HCT116 (cell line): Measurements from ENCODE around the gene CDHR5. TPM values are rescaled to one million over a fixed set of nuclear protein-coding genes. Genes with fewer than 3 reads are reported as not detected.

ENCODE experiments used
- ATAC-seq: fragments of 200-7000 bp; cut with Tn5 transposase; 2 replicates; pipeline ENCODE4 v1.9.1; 2020; ENCODE audit warnings: mild to moderate bottlenecking, moderate library complexity
- BruUV-seq: library from RNA; stranded (reverse); fragments of 400-500 nt; replicated peaks from 2 replicates; lab custom pipeline; 2021; lab: Mats Ljungman, UMichigan
- CTCF ChIA-PET: fragments of 300-600 bp; sonication (Branson Sonifier 250); formaldehyde crosslinking; loops from one replicate; lab custom pipeline; 2021; ENCODE audit warnings: antibody characterized with exemption; lab: Charles Lee
- POLR2A ChIA-PET: fragments of 300-600, 350-600 bp; sonication (Branson Sonifier 250); formaldehyde crosslinking; loops from one replicate; lab custom pipeline; 2021; ENCODE audit warnings: antibody characterized with exemption; lab: Charles Lee
- RAD21 ChIA-PET, 2 experiments: fragments of 300-600 bp; sonication (Branson Sonifier 250); formaldehyde crosslinking; loops; one replicate each; lab custom pipeline; 2023; ENCODE audit warnings: low total read pairs in 2 of 2; ENCODE audit not compliant: uncharacterized antibody in 2 of 2, unreplicated experiment in 2 of 2, low non-redundant PET in 1 of 2; lab: Charles Lee
- DNase-seq: peaks from one replicate; pipeline ENCODE4 v3.0.0-alpha.2; 2010; ENCODE audit warnings: low read depth, low spot score
- H2AFZ ChIP-seq: fragments of 200-600 bp; shearing (Covaris generic), sonication (generic); 2 replicates; pipeline ENCODE4 v1.6.1; 2017; ENCODE audit warnings: low read depth, mixed run types, mixed read lengths, antibody characterized with exemption, low read length; ENCODE audit not compliant: poor library complexity, severe bottlenecking
- H3K27ac ChIP-seq: 2 replicates; pipeline ENCODE4 v1.5.1; 2012; ENCODE audit warnings: low read depth, low read length
- H3K27me3 ChIP-seq: fragments of 200-600 bp; sonication (generic); 2 replicates; pipeline ENCODE4 v1.6.1; 2016; ENCODE audit warnings: mixed run types, low read length, mixed read lengths; ENCODE audit not compliant: insufficient read depth
- H3K36me3 ChIP-seq, 2 experiments: fragments of 200-500 bp in 1 of 2; fragments of 200-600 bp in 1 of 2; sonication (Bioruptor generic) in 1 of 2; sonication (generic) in 1 of 2; 2 replicates each; pipeline versions ENCODE4 v1.5.1 to v1.6.1; 2014 to 2016; ENCODE audit warnings: low read length in 2 of 2, inconsistent platforms in 1 of 2, mixed read lengths in 1 of 2, mixed run types in 1 of 2; ENCODE audit not compliant: insufficient read depth in 2 of 2, control insufficient read depth in 1 of 2
- H3K4me1 ChIP-seq, 2 experiments: fragments of 200-600 bp in 1 of 2; sonication (generic) in 1 of 2; 2 replicates each; pipeline versions ENCODE4 v1.5.1 to v1.6.1; 2012 to 2017; ENCODE audit warnings: low read length in 2 of 2, inconsistent platforms in 1 of 2, mild to moderate bottlenecking in 1 of 2, mixed read lengths in 1 of 2, mixed run types in 1 of 2, moderate library complexity in 1 of 2; ENCODE audit not compliant: insufficient read depth in 2 of 2, control insufficient read depth in 1 of 2
- H3K4me2 ChIP-seq: fragments of 200-600 bp; sonication (generic); 2 replicates; pipeline ENCODE4 v1.6.1; 2017; ENCODE audit warnings: mixed run types, low read length, mixed read lengths
- H3K4me3 ChIP-seq, 2 experiments: fragments of 200-600 bp in 1 of 2; sonication (generic) in 1 of 2; replicated peaks in 1 of 2; 2 replicates each; pipeline ENCODE4 v1.5.1; 2011 to 2016; ENCODE audit warnings: low read length in 2 of 2, control low read depth in 1 of 2, low read depth in 1 of 2, mild to moderate bottlenecking in 1 of 2, mixed read lengths in 1 of 2, mixed run types in 1 of 2
- H3K79me2 ChIP-seq: fragments of 200-600 bp; sonication (generic); 2 replicates; pipeline ENCODE4 v1.6.1; 2017; ENCODE audit warnings: mild to moderate bottlenecking, mixed run types, low read length, moderate library complexity, mixed read lengths; ENCODE audit not compliant: insufficient read depth
- H3K9ac ChIP-seq: fragments of 200-600 bp; sonication (generic); 2 replicates; pipeline ENCODE4 v1.6.1; 2016; ENCODE audit warnings: low read length, mixed read lengths
- H3K9me2 ChIP-seq: fragments of 200-600 bp; sonication (generic), shearing (Covaris generic); 2 replicates; pipeline ENCODE4 v1.6.1; 2017; ENCODE audit warnings: mixed run types, mild to moderate bottlenecking, moderate library complexity; ENCODE audit not compliant: insufficient read depth
- H3K9me3 ChIP-seq, 2 experiments: fragments of 200-500 bp in 1 of 2; fragments of 200-600 bp in 1 of 2; sonication (Bioruptor generic) in 1 of 2; sonication (generic) in 1 of 2; 2 replicates each; pipeline ENCODE4 v1.6.1; 2014 to 2017; ENCODE audit warnings: low read length in 2 of 2, mixed read lengths in 2 of 2, inconsistent platforms in 1 of 2, low read depth in 1 of 2, mild to moderate bottlenecking in 1 of 2, mixed run types in 1 of 2, moderate library complexity in 1 of 2; ENCODE audit not compliant: control insufficient read depth in 1 of 2, insufficient read depth in 1 of 2
- H4K20me1 ChIP-seq: fragments of 200-600 bp; sonication (generic), shearing (Covaris generic); 2 replicates; pipeline ENCODE4 v1.6.1; 2017; ENCODE audit warnings: mixed run types, mild to moderate bottlenecking, moderate library complexity; ENCODE audit not compliant: insufficient read depth
- CBX3 ChIP-seq: IDR thresholded peaks from 2 replicates; pipeline ENCODE4 v1.6.1; 2012; ENCODE audit warnings: low read depth
- CEBPB ChIP-seq: IDR thresholded peaks from 2 replicates; pipeline ENCODE4 v1.6.1; 2012; ENCODE audit warnings: low read depth
- EGR1 ChIP-seq: IDR thresholded peaks from 2 replicates; pipeline ENCODE4 v1.6.1; 2012; ENCODE audit warnings: low read depth
- ELF1 ChIP-seq: IDR thresholded peaks from 2 replicates; pipeline ENCODE4 v1.6.1; 2012; ENCODE audit warnings: low read depth, borderline replicate concordance
- EZH2 ChIP-seq: fragments of 200-600 bp; sonication (generic); IDR thresholded peaks from 2 replicates; pipeline ENCODE4 v1.6.1; 2017; ENCODE audit warnings: antibody characterized with exemption, mixed run types
- EZH2phosphoT487 ChIP-seq: fragments of 200-600 bp; IDR thresholded peaks from 2 replicates; pipeline ENCODE4 v1.6.1; 2018; ENCODE audit warnings: antibody characterized with exemption, borderline replicate concordance
- FOSL1 ChIP-seq: IDR thresholded peaks from 2 replicates; pipeline ENCODE4 v1.6.1; 2012; ENCODE audit warnings: low read depth
- JUND ChIP-seq: IDR thresholded peaks from 2 replicates; pipeline ENCODE4 v1.6.1; 2012
- POLR2A ChIP-seq: IDR thresholded peaks from 2 replicates; pipeline ENCODE4 v1.7.0; 2011; ENCODE audit warnings: borderline replicate concordance; ENCODE audit not compliant: insufficient read depth, insufficient read length; ENCODE audit errors: extremely low read depth
- POLR2AphosphoS5 ChIP-seq: IDR thresholded peaks from 2 replicates; pipeline ENCODE4 v1.6.1; 2011; ENCODE audit warnings: mild to moderate bottlenecking, low read depth, low read length, moderate library complexity
- RAD21 ChIP-seq: IDR thresholded peaks from 2 replicates; pipeline ENCODE4 v1.6.1; 2012; ENCODE audit warnings: low read depth, mild to moderate bottlenecking
- SIN3A ChIP-seq: IDR thresholded peaks from 2 replicates; pipeline ENCODE4 v1.6.1; 2012; ENCODE audit warnings: low read depth
- SP1 ChIP-seq: IDR thresholded peaks from 2 replicates; pipeline ENCODE4 v1.6.1; 2012; ENCODE audit warnings: low read depth
- TCF7L2 ChIP-seq: IDR thresholded peaks from 2 replicates; pipeline ENCODE4 v1.7.0; 2011; ENCODE audit warnings: borderline replicate concordance, inconsistent platforms; ENCODE audit not compliant: insufficient read depth, insufficient read length; ENCODE audit errors: extremely low read depth
- ZNF274 ChIP-seq: fragments of 200-500 bp; sonication (Bioruptor generic); IDR thresholded peaks from 2 replicates; pipeline ENCODE4 v1.6.1; 2014; ENCODE audit warnings: mild to moderate bottlenecking, low read depth, low read length, inconsistent platforms
- intact Hi-C: fragments of 100-400 bp; cut with micrococcal nuclease; formaldehyde crosslinking; loops from 2 replicates; pipeline ENCODE4 v1.10.0; 2022
- total RNA-seq: library from RNA; stranded (reverse); gene quantifications from one replicate; pipeline ENCODE4 v1.2.1, GENCODE V29; 2021; ENCODE audit not compliant: unreplicated experiment
- TF ChIP-seq, protein P1 (sequence below): IDR thresholded peaks from 2 replicates; pipeline ENCODE4 v1.6.1; 2012
- TF ChIP-seq, protein P2 (sequence below): IDR thresholded peaks from 2 replicates; pipeline ENCODE4 v1.6.1; 2012
- TF ChIP-seq, protein P3 (sequence below), 3 experiments: fragments of 200-600 bp in 1 of 3; sonication (generic) in 1 of 3; IDR thresholded peaks in 2 of 3; conservative IDR thresholded peaks in 1 of 3; 2 replicates each; pipeline ENCODE4 v1.5.1; 2012 to 2017; ENCODE audit warnings: low read depth in 2 of 3, low read length in 2 of 3, antibody characterized with exemption in 1 of 3, borderline replicate concordance in 1 of 3, control low read depth in 1 of 3, mild to moderate bottlenecking in 1 of 3, mixed read lengths in 1 of 3, mixed run types in 1 of 3, moderate library complexity in 1 of 3; ENCODE audit not compliant: insufficient read depth in 1 of 3

Gene CDHR5
- total RNA-seq, 1 experiment from 2014 or later = not detected

DNA sequence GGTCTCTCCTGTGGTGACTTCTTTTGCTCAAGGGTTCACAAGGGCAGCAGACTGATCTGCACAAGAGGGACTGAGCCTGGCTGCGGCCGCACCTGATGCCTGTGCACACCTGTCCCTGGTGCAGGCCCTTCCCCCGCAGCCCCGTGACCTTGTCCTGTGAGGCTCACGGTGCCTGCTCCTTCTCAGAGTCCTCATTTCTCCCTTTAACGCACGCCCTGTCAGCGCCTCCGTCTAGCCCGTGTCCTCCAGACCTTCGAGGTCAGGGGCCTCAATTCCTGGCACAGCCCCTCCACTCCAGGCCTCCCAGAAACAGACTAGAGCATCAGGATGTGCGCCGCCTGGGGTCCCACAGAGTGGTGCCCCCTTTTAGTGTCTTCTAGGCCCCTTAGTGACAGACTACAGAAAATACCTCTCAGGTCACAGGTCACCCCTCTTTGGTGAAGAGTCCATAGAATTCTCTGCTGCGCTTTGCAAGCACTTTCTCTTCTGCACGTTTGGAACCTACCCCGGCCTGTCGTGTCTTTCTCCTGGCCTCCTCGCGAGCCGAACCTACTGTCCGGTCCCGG, 11.3 kb upstream of the CDHR5 start:
- H3K9me2 ChIP-seq = no peaks in the 10 kb centered on the region
- TF ChIP-seq RAD21 = no peak
- TF ChIP-seq, protein P1, sequence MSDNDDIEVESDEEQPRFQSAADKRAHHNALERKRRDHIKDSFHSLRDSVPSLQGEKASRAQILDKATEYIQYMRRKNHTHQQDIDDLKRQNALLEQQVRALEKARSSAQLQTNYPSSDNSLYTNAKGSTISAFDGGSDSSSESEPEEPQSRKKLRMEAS = no peak
- no peak for TF ChIP-seq ZNF274
- no peak for TF ChIP-seq FOSL1
- no peak for TF ChIP-seq EZH2phosphoT487
- intact Hi-C loops = no loop called here

DNA sequence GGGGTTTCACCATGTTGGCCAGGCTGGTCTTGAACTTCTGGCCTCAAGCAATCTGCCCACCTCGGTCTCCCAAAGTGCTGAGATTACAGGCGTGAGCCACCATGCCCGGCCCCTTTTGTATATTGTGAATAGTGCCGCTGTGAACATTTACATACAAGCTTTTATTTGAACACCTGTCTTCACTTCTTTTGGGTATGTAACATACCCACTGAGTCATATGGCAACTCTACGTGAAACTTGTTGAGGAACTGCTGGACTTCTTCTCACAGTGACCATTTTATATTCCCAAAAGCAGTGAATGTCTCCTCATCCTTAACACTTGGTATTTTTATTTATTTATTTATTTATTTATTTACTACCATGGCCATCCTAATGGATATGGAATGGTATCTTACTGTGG, 6.1 kb upstream of the CDHR5 start:
- RAD21 ChIA-PET = no interaction called here
- H3K9me3 ChIP-seq = no peaks in the 10 kb centered on the region
- H3K27me3 ChIP-seq = no peaks in the 10 kb centered on the region
- intact Hi-C loops = no loop called here
- H3K9ac ChIP-seq = no peak overlapping the region
- H3K4me1 ChIP-seq = peaks cover 0 to 14% of the 10 kb centered on the region in 2 experiments; a peak in 2 of 4 replicates
- BruUV-seq = no TSS peak
- no peak overlapping the region for H3K4me3 ChIP-seq
- CTCF ChIA-PET = no interaction called here
- no peak for ATAC-seq
- H3K27ac ChIP-seq = no peak overlapping the region
- POLR2A ChIA-PET = no interaction called here
- H3K9me2 ChIP-seq = no peaks in the 10 kb centered on the region
- H3K36me3 ChIP-seq = no peaks in the 10 kb centered on the region
- H3K4me2 ChIP-seq = no peak overlapping the region
- no peak for DNase-seq
- H4K20me1 ChIP-seq = no peaks in the 10 kb centered on the region
- H2AFZ ChIP-seq = no peak overlapping the region
- no peaks in the 10 kb centered on the region for H3K79me2 ChIP-seq
- TF ChIP-seq RAD21 = no peak
- TF ChIP-seq EGR1 = no peak
- no peak for TF ChIP-seq POLR2A
- no peak for TF ChIP-seq EZH2
- TF ChIP-seq, protein P1 = no peak
- TF ChIP-seq TCF7L2 = no peak
- TF ChIP-seq ZNF274 = no peak
- TF ChIP-seq, protein P2, sequence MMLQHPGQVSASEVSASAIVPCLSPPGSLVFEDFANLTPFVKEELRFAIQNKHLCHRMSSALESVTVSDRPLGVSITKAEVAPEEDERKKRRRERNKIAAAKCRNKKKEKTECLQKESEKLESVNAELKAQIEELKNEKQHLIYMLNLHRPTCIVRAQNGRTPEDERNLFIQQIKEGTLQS = no peak
- no peak for TF ChIP-seq JUND
- TF ChIP-seq CEBPB = no peak
- no peak for TF ChIP-seq SIN3A
- TF ChIP-seq EZH2phosphoT487 = no peak
- TF ChIP-seq, protein P3, sequence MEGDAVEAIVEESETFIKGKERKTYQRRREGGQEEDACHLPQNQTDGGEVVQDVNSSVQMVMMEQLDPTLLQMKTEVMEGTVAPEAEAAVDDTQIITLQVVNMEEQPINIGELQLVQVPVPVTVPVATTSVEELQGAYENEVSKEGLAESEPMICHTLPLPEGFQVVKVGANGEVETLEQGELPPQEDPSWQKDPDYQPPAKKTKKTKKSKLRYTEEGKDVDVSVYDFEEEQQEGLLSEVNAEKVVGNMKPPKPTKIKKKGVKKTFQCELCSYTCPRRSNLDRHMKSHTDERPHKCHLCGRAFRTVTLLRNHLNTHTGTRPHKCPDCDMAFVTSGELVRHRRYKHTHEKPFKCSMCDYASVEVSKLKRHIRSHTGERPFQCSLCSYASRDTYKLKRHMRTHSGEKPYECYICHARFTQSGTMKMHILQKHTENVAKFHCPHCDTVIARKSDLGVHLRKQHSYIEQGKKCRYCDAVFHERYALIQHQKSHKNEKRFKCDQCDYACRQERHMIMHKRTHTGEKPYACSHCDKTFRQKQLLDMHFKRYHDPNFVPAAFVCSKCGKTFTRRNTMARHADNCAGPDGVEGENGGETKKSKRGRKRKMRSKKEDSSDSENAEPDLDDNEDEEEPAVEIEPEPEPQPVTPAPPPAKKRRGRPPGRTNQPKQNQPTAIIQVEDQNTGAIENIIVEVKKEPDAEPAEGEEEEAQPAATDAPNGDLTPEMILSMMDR (IDR thresholded peaks at IDR 0.05 in 2 of 3, conservative IDR thresholded peaks at IDR 0.05 in 1 of 3; ENCODE audit: borderline replicate concordance in 1 of 3, insufficient read depth in 1 of 3, low read depth in 2 of 3, low read length in 2 of 3) = no peak
- no peak for TF ChIP-seq POLR2AphosphoS5
- no peak for TF ChIP-seq ELF1
- TF ChIP-seq SP1 = no peak
- no peak for TF ChIP-seq CBX3

More for the DNA sequence above, 11.3 kb upstream of the CDHR5 start:
- Histone ChIP-seq H3K27ac (no peak overlapping the region), H3K79me2 (no peaks in the 10 kb centered on the region), H3K36me3 (no peaks in the 10 kb centered on the region), H3K27me3 (no peaks in the 10 kb centered on the region), H2AFZ (no peak overlapping the region), H3K4me3 (no peak overlapping the region), H4K20me1 (no peaks in the 10 kb centered on the region), H3K9ac (no peak overlapping the region), H3K9me3 (no peaks in the 10 kb centered on the region), H3K4me1 (no peaks in the 10 kb centered on the region), H3K4me2 (no peak overlapping the region)
- ATAC-seq = no peak
- no TSS peak for BruUV-seq
- CTCF ChIA-PET = no interaction called here
- DNase-seq = no peak
- RAD21 ChIA-PET = no interaction called here
- POLR2A ChIA-PET = no interaction called here
